ENCODE results near the gene PKD1L1.

Gene PKD1L1

DNA sequence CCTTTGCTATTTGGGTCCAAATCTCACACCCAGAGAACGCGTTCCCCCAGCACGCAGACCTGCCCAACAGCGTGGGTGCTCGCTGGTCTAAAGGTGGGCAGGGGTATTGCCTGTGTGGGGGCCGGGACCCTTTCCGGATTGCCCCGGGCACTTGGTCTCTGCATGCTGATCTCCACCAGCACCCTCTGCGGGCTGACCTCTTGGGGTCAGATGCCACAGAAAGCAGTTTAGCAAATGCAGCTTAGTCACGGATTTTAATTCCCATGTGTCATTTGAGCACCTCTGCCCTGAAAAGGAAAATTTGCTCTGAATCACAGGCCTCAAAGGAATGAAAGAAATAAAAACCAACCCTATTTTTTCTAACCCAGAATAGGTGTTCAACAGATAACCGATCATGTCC lies 46.7 kb downstream of the PKD1L1 start:
- DNase-seq = no peak

- no peak for DNase-seq
Observed at GRCh38 chr7:47897831-47898230, 50.4 kb downstream of the PKD1L1 start.

- DNase-seq = no peak
Observed at GRCh38 chr7:47896809-47897423, 51.4 kb downstream of the PKD1L1 start.

DNA sequence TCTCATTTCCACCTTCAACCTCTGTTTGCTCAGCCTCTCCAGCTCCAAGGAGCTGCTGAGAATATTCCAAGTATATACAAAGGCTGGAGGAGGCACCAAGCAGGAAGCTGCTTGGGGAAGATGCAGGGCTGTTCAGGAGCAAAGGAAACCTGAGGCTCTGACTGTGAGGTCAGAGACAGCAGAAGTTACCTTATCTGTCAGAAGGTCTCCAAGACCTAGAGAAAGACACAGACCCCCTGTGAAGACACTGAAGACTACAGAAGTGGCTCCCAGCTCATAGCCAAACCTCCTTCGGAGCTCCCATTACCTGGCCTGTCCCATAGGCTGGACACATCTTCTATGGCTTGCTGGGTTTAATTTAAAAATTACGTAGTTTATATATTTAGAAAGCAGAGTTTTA lies 53.2 kb downstream of the PKD1L1 start:
- no peak for DNase-seq

DNA sequence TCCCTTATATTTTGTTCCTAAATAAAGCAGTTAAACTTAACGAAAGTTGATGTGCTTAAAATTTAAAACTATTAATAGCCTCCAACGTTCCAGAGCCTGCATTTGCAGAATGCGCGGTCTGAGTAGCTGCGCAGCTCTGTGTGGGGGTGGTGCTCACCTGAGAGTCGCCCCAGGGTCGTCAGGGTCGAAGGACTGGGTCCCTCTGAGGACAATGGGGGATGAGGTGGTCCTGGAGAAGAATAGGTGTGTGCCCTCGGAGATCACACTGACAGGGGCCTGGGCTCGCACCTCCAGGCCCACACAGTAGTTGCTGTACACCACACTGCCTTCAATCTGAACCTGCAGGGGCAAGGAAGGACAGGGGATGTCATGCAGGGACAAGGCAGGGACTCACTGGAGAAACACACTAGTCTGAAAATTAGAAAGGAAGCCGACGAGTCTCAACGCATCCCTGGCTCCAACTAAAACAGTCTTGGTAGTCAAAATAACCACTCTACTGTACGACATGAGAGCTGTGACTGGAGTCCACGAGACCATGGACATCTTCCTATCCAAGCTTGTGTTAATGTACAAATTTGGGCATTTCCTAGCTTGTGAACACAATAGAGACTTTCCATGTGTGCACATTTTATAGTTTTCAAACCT lies 54.4 kb downstream of the PKD1L1 start:
- no peak for DNase-seq

GRCh38 chr7:47893238-47893637 lies 55.0 kb downstream of the PKD1L1 start:
- no peak for DNase-seq

GRCh38 chr7:47890606-47891005 lies 57.7 kb downstream of the PKD1L1 start:
- no peak for DNase-seq

- DNase-seq = no peak
Observed at GRCh38 chr7:47890125-47890524, 58.1 kb downstream of the PKD1L1 start.

DNA sequence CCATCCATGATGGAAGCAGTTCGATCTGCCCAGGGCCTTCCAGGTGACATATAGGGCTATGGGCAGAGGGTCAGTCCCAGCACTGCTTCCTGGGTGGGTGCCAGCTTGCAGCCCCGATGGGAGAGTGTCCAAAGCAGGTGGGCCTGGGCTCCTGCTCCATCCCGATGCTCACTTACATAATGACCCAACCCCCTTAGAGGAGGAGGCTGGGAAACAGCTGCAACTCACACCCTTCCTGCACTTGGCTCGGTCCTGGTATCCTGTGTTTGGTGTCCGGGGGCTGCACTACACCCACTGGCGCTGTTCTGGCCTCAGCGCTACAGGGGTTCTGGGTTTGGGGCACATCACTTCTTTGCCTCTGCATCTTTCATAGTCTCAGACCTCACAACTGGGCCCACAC lies 58.5 kb downstream of the PKD1L1 start:
- no peak for DNase-seq

- DNase-seq = no peak
Observed at GRCh38 chr7:47888371-47889265, 59.6 kb downstream of the PKD1L1 start.

GRCh38 chr7:47887016-47887640 lies 61.1 kb downstream of the PKD1L1 start:
- no peak for DNase-seq

GRCh38 chr7:47885987-47886811 lies 62.1 kb downstream of the PKD1L1 start:
- DNase-seq = no peak

GRCh38 chr7:47885309-47885986 lies 62.8 kb downstream of the PKD1L1 start:
- DNase-seq = no peak

DNA sequence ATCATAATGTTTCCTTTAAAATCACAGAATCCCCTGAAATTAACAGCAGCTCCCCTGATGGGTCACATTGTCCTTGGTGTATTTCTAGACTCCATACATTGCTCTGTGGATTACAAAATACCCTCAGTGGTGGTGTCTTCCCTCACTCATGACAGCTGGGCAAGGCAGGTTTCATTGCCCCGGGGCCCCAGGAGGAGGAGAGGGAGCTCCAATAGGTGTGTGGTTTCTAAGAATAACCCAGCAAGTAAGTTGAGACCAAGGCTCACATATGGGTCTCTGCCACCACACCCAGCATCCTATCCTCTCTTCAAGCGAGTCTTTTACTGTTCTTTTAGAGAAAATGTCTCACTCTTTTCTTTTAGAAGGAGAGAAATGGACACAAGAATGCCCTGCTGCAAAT lies 63.6 kb downstream of the PKD1L1 start:
- no peak for DNase-seq

DNA sequence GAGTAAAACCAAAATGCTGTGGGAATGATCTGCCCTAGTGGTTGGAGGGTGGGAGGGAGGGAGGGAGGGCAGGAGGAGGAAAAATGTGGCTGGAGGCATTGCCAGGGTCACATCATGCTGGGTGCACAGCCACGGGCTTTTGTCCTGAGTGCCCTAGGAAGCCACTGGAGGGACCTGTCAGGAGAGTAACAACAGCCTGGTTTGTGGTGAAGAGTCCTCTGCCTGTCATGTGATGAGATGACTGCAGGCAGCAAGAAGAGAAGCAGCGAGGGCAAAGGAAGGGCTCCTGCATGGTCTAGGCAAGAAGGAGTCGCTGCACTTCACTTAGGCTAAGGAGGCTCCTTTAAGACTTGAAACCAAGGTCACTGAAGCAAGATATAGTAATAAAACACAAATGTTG lies 65.6 kb downstream of the PKD1L1 start:
- DNase-seq = no peak

GRCh38 chr7:47881256-47881655 lies 67.0 kb downstream of the PKD1L1 start:
- DNase-seq = no peak

GRCh38 chr7:47878662-47879061 lies 69.6 kb downstream of the PKD1L1 start:
- no peak for DNase-seq

DNA sequence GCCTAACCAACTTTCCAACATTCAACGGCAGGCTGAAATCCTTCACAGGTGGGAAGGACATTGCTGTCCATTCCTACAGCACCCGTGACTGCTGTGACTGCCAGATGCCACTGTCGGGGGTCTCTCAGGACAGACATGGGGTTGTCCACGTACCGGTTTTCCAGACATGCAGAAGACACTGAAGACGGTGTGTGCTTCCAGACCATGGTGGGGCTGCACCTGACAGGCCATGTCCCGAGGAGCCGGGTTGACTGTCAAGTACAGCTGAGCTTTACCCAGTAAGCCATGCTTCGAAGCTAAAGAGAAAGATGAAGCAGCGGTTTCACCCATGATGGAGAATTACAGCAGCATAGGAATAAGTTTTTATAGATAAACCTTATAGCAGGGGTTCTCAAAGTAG lies 70.9 kb downstream of the PKD1L1 start:
- no peak for DNase-seq

GRCh38 chr7:47875998-47876744 lies 72.1 kb downstream of the PKD1L1 start:
- DNase-seq = no peak

DNA sequence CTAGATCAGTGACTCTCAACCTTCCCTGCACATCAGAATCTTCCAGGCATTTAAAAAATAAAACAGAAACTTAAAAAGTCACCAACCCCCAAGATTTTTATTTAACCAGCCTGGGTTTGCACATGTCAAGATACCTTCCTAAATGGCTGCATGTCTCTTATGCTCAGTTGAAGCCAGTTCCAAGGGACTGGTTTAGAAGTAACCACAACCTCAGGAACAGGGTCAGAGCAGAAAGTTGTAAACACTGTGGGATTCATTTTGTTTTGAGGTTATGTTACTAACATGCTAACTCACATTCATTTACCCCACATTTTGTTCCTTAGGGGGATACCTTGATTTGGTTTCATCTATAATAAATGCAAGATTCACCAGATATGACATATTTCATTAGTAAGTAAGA lies 72.9 kb downstream of the PKD1L1 start:
- no peak for DNase-seq

- DNase-seq = no peak
Observed at GRCh38 chr7:47873762-47874161, 74.5 kb downstream of the PKD1L1 start.

Data from CD4-positive, alpha-beta T cell treated with Interferon alpha-2 for 1 hour (primary cell).